NCI-H748 (cell line): ENCODE results near the gene FOXP2.
"Not testable (repeated sequence)": the region's sequence is repeated elsewhere in the genome, so short reads cannot be mapped to it uniquely, and the experiment has no call there.

ENCODE experiments used
- DNase-seq: peaks from one replicate; lab custom pipeline; 2025; ENCODE audit not compliant: unreplicated experiment; lab: John Stamatoyannopoulos, UW

The FOXP2 gene

DNA sequence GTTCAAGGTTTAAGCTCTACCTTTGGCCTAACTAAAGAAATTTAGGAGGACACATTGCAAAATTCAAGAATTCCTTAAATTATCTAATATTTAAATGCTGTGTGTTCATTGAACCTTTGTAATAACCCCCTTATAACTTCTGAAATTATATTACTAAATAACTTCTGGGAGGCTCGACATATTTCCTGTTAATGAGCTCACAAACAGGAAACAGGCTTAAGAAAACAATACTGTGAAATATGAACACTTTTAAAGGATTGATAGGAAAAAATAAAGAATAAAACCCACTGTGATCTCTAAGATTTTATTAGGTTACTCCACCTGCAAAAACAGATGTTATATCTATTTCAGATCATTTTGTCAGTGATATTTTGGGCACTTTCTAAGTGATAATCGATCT is 74.1 kb downstream of the FOXP2 start:
- DNase-seq: no peak

DNA sequence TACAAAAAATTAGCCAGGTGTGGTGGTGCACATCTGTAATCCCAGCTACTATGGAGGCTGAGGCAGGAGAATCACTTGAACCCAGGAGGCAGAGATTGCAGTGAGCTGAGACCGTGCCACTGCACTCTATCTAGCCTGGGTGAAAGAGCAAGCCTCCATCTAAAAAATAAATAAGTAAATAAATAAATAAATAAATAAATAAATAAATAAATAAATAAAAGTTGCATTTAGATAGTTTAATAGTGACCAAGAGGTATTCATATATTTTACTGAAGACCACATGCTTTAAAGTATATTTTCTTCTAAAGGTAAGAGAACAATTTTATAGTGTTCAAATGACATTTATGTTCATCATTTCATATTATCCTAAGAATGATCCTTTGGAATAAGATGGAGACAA is 82.9 kb downstream of the FOXP2 start:
- DNase-seq: not testable (repeated sequence)

- peak; percentile 56 for DNase-seq
Observed at GRCh38 chr7:114502454-114503254, 88.0 kb downstream of the FOXP2 start.

- no peak for DNase-seq
Observed at GRCh38 chr7:114504586-114504985, 90.0 kb downstream of the FOXP2 start.

GRCh38 chr7:114507381-114507780 is 92.8 kb downstream of the FOXP2 start:
- no peak for DNase-seq

- no peak for DNase-seq
Observed at GRCh38 chr7:114508086-114508485, 93.5 kb downstream of the FOXP2 start.

DNA sequence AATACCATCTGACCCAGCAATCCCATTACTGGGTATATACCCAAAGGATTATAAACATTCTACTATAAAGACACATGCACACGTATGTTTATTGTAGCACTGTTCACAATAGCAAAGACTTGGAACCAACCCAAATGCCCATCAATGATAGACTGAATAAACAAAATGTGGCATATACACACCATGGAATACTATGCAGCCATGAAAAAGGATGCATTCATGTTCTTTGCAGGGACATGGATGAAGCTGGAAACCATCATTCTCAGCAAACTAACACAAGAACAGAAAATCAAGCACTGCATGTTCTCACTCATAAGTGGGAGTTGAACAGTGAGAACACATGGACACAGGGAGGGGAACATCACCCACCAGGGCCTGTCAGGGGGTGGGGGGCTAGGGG is 96.2 kb downstream of the FOXP2 start:
- DNase-seq: not testable (repeated sequence)

DNA sequence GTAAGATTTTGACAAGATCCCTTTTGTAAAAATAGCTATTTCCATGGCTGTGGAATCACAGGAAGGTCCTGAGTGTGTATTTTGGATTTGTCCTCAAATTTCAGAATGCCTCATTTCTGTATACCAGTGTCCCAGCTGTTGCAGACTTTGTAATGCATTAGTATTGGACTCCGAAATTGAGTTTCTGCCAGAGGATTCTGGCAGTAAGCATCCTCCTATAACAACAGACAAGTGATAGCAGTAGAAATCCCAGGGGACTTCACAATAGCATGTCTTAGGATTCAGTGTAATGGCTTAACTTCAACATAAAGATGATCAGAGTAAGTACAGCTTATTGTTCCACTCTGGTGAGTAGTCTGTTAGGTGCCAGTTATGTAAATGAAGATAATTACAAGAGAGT is 104.6 kb downstream of the FOXP2 start:
- no peak for DNase-seq

DNA sequence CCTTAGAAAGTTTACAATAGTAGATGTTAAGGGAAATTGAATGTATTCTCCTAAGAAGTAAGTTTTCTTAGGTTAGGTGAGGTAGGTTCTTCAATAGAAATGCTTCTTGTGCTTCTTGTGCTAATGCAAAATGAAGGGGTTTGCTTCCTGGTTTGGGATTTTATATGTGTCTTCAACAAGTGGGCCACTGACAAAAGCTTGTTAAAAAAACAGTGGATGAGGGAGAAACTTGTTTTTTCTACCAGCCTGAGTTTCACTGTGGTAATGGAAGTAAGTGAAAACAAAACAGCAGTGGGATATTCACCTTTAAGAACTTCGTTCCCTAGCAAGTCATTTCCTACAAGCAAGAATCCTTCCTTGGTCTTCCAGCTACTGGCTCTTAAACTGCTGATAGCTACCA is 107.5 kb downstream of the FOXP2 start:
- no peak for DNase-seq

- DNase-seq: no peak
Observed at GRCh38 chr7:114527589-114527988, 113.0 kb downstream of the FOXP2 start.

- peak; percentile 94 for DNase-seq
Observed at GRCh38 chr7:114530057-114530611, 115.5 kb downstream of the FOXP2 start.

DNA sequence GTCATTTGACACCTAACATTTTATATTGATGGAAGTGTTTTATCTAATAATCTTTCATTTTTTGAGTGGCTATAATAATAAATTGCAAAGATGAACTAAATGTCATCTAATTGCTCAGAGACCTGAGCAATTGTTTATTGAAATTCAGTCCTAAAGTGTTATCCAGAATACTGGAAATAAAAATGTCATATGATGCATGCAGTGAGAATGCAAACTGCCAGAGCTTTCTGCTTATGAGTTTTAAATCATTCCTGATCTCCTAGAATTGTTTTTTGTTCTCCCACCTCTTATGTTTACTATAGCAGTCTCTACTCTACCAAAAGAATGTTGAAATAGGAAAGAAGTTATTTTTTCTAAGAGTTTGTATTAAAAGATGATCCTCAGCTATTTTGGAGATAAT is 116.7 kb downstream of the FOXP2 start:
- no peak for DNase-seq

DNA sequence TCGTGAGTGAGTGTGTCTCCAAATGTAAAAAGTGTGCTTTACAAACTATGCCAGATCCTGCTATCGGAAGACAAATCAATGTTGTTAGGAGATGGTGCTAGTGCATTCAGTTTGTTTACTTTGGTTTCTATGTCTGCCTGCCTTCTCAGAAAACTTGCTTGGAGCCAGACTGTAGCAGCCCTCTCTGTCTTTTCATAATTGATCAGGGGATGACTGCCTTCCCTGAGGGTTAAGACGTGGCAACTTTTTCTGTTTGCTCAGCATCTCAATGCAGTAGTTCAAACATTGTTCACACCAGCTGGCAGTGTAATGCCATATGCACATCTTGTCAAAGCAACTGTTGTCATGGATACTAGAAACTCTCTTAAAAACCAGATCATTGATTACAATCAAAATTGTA is 118.5 kb downstream of the FOXP2 start:
- peak; percentile 92 for DNase-seq

- DNase-seq: no peak
Observed at GRCh38 chr7:114534953-114535352, 120.3 kb downstream of the FOXP2 start.

DNA sequence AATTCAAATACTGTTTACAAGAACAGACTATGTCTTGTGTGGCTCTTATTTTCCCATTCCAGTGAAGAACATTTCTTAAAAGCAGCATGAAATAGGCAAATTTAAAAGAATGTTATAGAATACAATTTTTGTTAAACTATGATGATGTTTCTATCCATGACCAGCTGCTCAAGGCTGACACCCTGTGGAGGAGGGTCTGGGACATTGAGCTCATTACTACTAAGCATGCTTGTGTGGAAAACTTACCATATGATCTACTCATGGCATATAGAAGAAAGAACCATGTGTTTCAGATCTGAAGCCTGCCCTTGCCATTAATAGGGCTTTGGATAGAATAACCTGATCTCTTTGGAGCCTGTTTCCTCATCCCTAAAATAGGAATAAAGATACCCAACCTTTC is 125.0 kb downstream of the FOXP2 start:
- DNase-seq: peak; percentile 60

GRCh38 chr7:114540291-114540690 is 125.7 kb downstream of the FOXP2 start:
- DNase-seq: no peak

DNA sequence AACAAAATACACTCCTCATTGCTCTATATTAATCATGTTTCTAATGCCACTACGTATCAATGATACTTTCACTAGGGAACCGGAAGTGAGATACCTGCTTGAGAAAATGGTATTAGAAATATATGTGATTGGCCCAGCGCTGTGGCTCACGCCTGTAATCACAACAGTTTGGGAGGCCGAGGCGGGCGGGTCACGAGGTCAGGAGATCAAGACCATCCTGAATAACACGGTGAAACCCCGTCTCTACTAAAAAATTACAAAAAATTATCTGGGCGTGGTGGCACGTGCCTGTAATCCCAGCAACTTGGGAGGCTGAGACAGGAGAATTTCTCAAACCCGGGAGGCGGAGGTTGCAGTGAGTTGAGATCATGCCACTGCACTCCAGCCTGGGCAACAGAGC is 132.7 kb downstream of the FOXP2 start:
- DNase-seq: not testable (repeated sequence)

GRCh38 chr7:114548081-114548980 is 133.7 kb downstream of the FOXP2 start:
- no peak for DNase-seq

DNA sequence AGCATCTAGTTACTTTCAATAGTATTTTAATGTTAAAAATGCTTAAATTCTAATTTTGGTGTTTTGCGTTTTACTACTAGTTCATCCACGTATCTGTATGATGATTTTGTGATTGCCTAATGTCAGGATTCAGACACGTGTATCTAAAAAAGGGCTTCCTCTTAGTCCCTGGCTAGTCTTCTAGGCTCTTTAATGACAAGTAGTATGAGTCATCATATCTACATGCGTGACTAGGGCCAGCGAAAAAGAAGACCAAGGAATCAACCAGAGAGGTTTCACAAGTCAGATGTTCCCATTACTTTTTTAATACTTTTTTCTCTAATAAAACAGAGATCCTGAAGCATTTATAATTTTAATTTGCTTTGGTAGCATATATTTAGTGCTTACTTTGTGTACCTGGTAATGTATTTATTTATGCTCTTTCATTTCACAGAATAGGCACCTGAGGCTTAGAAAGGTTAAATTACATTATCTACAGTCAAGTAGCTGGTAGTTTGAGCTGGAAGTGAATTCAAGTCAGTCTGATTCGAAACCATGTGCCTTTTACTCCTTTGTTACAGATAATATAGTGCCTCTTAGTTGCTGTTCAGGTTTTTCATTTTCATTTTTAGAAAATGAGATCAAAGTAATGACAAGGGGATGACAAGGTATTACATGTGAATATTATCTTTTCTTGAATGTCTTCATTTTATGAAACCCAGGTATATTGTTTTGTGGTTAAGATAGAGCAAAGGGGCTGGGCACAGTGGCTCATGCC is 140.3 kb downstream of the FOXP2 start:
- DNase-seq: peak; percentile 17

DNA sequence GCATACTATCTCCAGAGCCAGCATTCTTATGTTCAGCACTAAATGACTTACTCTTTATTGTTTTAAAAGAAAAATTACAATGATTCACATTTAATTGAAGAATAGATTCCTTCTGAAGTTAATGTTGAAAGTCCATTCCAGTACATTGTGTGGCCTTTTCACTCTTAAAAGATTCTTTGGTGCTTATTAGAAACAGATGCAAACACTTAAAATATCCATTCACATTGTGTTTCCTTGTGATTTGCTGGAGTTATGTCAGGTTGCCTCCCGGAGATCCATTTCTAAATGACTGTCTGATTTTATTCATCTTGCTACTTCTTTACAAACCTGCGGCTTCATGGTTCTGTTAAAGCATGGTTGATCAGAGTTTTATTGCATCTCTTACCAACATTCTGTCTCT is 152.8 kb downstream of the FOXP2 start:
- no peak for DNase-seq

GRCh38 chr7:114569220-114569619 is 154.6 kb downstream of the FOXP2 start:
- DNase-seq: no peak
